Gastrocnemius medialis (tissue), 4 donors: ENCODE measurements around the gene BSX. TPM values are rescaled to one million over a fixed set of nuclear protein-coding genes. Genes with fewer than 3 reads are reported as not detected.

Experiments
- ATAC-seq, 2 donors: fragments of 150-250 bp; one replicate each; pipeline ENCODE4 v1.9.1; 2016
- DNase-seq, 2 donors: peaks; one replicate each; pipeline ENCODE4 v3.0.0-alpha.2; 2019
- H3K27ac ChIP-seq, 4 donors: fragments of 200-600 bp; sonication (generic); 1 replicate in 1 of 4; 2 replicates in 3 of 4; pipeline ENCODE4 v1.5.1; 2016 to 2018; ENCODE audit warnings: mild to moderate bottlenecking in 2 of 4, moderate library complexity in 1 of 4
- H3K27me3 ChIP-seq, 3 donors: fragments of 200-600 bp; sonication (generic) in 2 of 3; 1 replicate in 1 of 3; 2 replicates in 2 of 3; pipeline versions ENCODE4 v1.5.1 to v1.6.0; 2016 to 2019; ENCODE audit warnings: mild to moderate bottlenecking in 1 of 3, moderate library complexity in 1 of 3
- H3K36me3 ChIP-seq, 2 donors: fragments of 200-600 bp; sonication (generic) in 1 of 2; one replicate each; pipeline ENCODE4 v1.5.1; 2017 to 2018
- H3K4me1 ChIP-seq, 2 donors: fragments of 200-600 bp; sonication (generic) in 1 of 2; one replicate each; pipeline ENCODE4 v1.5.1; 2016 to 2017; ENCODE audit warnings: mild to moderate bottlenecking in 2 of 2
- H3K4me3 ChIP-seq, 4 donors: fragments of 200-600 bp; sonication (generic) in 3 of 4; 1 replicate in 1 of 4; 2 replicates in 3 of 4; pipeline ENCODE4 v1.5.1; 2016 to 2019; ENCODE audit warnings: mild to moderate bottlenecking in 2 of 4
- H3K9me3 ChIP-seq, 3 donors: fragments of 200-600 bp; sonication (generic) in 2 of 3; 1 replicate in 1 of 3; 2 replicates in 2 of 3; pipeline ENCODE4 v1.5.1; 2016 to 2019
- POLR2A ChIP-seq, 2 donors: fragments of 450-650 bp; IDR thresholded peaks; one replicate each; pipeline ENCODE4 v1.6.1; 2017; ENCODE audit warnings: antibody characterized with exemption in 2 of 2, mild to moderate bottlenecking in 2 of 2, moderate library complexity in 2 of 2
- in situ Hi-C, 4 donors: fragments of 200-750 bp; cut with MboI; loops; one replicate each; pipeline versions ENCODE4 v1.15.0 to v1.8.0; 2017; ENCODE audit warnings: low sequenced_read_pairs in 4 of 4
- intact Hi-C: fragments of 100-400 bp; cut with DNase I; formaldehyde crosslinking; loops from one replicate; pipeline ENCODE4 v1.15.1; 2023; ENCODE audit warnings: low total_unique reads
- total RNA-seq, 4 donors: library from RNA; depleted of rRNA; stranded (reverse); fragments of >200 nt; gene quantifications; one replicate each; pipeline versions ENCODE4 v1.1.0 to v1.2.3, GENCODE V29; 2016
- TF ChIP-seq, protein P1 (sequence below), 5 experiments: fragments of 450-650 bp in 3 of 5; fragments of 200-600 bp in 2 of 5; sonication (generic) in 2 of 5; IDR thresholded peaks in 4 of 5; conservative IDR thresholded peaks in 1 of 5; 1 replicate in 4 of 5; 2 replicates in 1 of 5; pipeline ENCODE4 v1.5.1; 2016 to 2019; ENCODE audit warnings: antibody characterized with exemption in 5 of 5, mild to moderate bottlenecking in 3 of 5, moderate library complexity in 3 of 5

BSX gene
- total RNA-seq, 4 donors from 2014 or later: not detected

- TF ChIP-seq POLR2A (IDR thresholded peaks at IDR 0.05): no peak
- TF ChIP-seq, protein P1, sequence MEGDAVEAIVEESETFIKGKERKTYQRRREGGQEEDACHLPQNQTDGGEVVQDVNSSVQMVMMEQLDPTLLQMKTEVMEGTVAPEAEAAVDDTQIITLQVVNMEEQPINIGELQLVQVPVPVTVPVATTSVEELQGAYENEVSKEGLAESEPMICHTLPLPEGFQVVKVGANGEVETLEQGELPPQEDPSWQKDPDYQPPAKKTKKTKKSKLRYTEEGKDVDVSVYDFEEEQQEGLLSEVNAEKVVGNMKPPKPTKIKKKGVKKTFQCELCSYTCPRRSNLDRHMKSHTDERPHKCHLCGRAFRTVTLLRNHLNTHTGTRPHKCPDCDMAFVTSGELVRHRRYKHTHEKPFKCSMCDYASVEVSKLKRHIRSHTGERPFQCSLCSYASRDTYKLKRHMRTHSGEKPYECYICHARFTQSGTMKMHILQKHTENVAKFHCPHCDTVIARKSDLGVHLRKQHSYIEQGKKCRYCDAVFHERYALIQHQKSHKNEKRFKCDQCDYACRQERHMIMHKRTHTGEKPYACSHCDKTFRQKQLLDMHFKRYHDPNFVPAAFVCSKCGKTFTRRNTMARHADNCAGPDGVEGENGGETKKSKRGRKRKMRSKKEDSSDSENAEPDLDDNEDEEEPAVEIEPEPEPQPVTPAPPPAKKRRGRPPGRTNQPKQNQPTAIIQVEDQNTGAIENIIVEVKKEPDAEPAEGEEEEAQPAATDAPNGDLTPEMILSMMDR (IDR thresholded peaks at IDR 0.05 in 4 of 5, conservative IDR thresholded peaks at IDR 0.05 in 1 of 5): no peak
Observed at GRCh38 chr11:122995526-122995925, 13.9 kb upstream of the BSX start.

DNA sequence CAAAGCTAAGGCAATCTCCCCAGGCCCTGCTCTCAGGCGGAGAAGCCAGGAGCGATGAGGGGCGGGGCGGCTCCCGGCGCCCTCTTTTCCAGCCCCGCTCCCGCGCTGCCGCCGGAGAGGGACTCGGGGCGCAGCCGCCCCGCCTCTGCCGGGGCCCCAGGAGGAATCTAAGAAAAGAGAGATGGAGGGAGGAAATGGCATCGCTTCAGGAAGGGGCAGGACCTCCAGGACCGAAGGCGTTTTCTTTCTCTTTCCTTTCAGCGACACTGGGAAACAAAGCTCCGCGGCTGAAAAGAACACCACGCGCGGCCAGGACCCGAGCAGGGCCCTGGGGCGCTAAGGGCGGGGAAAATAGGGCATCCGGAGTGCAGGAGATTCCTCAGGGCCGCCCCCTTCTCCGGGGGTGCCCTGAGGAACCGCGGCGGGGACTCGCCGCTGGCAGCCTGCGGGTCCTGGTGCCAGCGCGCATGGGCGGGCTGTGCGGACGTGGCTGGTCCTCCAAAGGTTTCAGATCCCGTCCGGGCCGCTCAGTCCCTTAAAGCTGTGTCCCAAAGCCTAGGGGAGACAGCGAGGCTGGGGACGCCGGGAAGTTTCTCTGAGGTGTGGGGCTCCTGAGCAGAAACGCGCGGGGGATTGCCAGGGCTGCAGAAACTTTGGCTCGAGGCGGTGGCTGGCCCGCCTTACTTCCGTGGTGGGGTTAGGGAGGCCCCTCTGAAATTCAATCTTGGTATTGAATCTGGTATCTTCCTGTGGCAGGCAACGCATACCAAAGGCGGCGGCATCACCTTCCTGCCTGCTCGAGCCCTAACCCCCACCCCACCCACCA, 2.8 kb upstream of the BSX start:
- peak overlapping the region; percentile 57 to 77 (median 59) for H3K4me3 ChIP-seq
- no peak for DNase-seq
- ATAC-seq: no peak
- peaks cover 74 to 91% (median 81%) of the 10 kb centered on the region in 3 donors for H3K27me3 ChIP-seq
- intact Hi-C loops: no loop called here
- in situ Hi-C loops: no loop called here
- H3K4me1 ChIP-seq: no peaks in the 10 kb centered on the region
- no peaks in the 10 kb centered on the region for H3K36me3 ChIP-seq
- no peak for TF ChIP-seq POLR2A (IDR thresholded peaks at IDR 0.05)
- TF ChIP-seq, protein P1 (IDR thresholded peaks at IDR 0.05 in 4 of 5, conservative IDR thresholded peaks at IDR 0.05 in 1 of 5): no peak
- H3K27ac ChIP-seq: no peak overlapping the region
- H3K9me3 ChIP-seq: no peaks in the 10 kb centered on the region

More at GRCh38 chr11:122995526-122995925, 13.9 kb upstream of the BSX start:
- no peak overlapping the region for H3K4me3 ChIP-seq
- intact Hi-C loops: no loop called here
- H3K27me3 ChIP-seq: peaks cover 0 to 6% (median 5%) of the 10 kb centered on the region in 3 donors
- no peaks in the 10 kb centered on the region for H3K36me3 ChIP-seq
- in situ Hi-C loops: no loop called here
- no peak for DNase-seq
- no peaks in the 10 kb centered on the region for H3K9me3 ChIP-seq
- no peak for ATAC-seq
- no peak overlapping the region for H3K27ac ChIP-seq
- H3K4me1 ChIP-seq: no peaks in the 10 kb centered on the region

DNA sequence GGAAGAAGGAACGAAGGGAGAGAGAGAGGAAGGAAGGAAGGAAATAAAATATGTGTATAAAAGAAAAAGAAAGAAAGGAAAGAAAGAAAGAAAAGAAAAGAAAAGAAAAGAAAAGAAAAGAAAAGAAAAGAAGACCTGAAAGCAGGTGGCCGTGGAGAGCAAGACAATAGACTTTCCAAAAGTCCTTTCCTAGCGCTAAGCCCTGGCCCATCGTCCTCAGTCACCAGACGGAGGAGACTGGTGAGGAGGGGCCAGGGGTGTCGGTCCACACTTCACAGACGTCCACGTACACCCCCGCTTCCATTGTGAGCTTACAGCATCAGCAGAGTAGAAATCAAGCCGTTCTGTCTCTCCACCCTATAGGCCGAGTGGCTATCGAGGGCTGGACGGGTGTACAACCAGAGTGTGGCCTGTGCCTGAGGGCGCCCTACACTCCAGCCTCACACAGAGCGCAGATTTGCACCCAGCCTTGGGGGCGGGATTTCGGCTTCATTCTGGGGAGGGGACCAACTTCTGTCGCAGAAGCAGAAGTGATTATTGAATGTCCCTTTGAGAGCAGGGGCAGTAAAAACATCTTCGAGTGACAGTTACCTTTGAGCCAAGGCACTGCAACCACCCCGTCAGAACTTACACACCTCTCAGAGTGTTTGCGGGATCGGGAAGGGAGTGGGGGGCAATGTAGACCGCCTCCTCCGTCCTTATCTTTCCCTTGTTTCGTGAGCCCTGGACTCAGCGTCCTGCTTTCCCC, 2.0 kb upstream of the BSX start:
- no peak for ATAC-seq
- H3K27me3 ChIP-seq: peaks cover 81 to 99% (median 88%) of the 10 kb centered on the region in 3 donors
- H3K36me3 ChIP-seq: no peaks in the 10 kb centered on the region
- no peak overlapping the region for H3K27ac ChIP-seq
- no peaks in the 10 kb centered on the region for H3K9me3 ChIP-seq
- TF ChIP-seq, protein P1 (IDR thresholded peaks at IDR 0.05 in 4 of 5, conservative IDR thresholded peaks at IDR 0.05 in 1 of 5): no peak
- TF ChIP-seq POLR2A (IDR thresholded peaks at IDR 0.05): no peak
- peak overlapping the region; percentile 57 to 77 (median 59) for H3K4me3 ChIP-seq
- H3K4me1 ChIP-seq: no peaks in the 10 kb centered on the region
- DNase-seq: no peak
- in situ Hi-C loops: no loop called here
- intact Hi-C loops: no loop called here

GRCh38 chr11:122979815-122980595, 1.6 kb downstream of the BSX start:
- peaks cover 97 to 100% (median 97%) of the 10 kb centered on the region in 3 donors for H3K27me3 ChIP-seq
- no peak overlapping the region for H3K27ac ChIP-seq
- H3K4me3 ChIP-seq: no peak overlapping the region
- peaks cover 10% of the 10 kb centered on the region in 2 donors for H3K4me1 ChIP-seq
- H3K9me3 ChIP-seq: no peaks in the 10 kb centered on the region
- no peak for TF ChIP-seq POLR2A (IDR thresholded peaks at IDR 0.05)
- no peak for ATAC-seq
- no peaks in the 10 kb centered on the region for H3K36me3 ChIP-seq
- in situ Hi-C loops (no loop called here), intact Hi-C loops (no loop called here)
- no peak for DNase-seq
